Spleen (tissue), 11 donors: Measurements from ENCODE around the gene MTG2. TPM values are rescaled to one million over a fixed set of nuclear protein-coding genes. Genes with fewer than 3 reads are reported as not detected.

ENCODE experiments used
- DNase-seq: peaks from one replicate; pipeline ENCODE4 v3.0.0-alpha.2; 2020
- H3K27ac ChIP-seq, 8 donors: fragments of 200-600 bp; sonication (generic) in 7 of 8; 1 replicate in 4 of 8; 2 replicates in 4 of 8; pipeline versions ENCODE4 v1.5.0 to v1.8.0; 2016 to 2021; ENCODE audit warnings: inconsistent platforms in 4 of 8, mild to moderate bottlenecking in 4 of 8, moderate library complexity in 1 of 8
- H3K27me3 ChIP-seq, 7 donors: fragments of 200-600 bp; sonication (generic) in 6 of 7; replicated peaks in 1 of 7; 1 replicate in 4 of 7; 2 replicates in 3 of 7; pipeline versions ENCODE4 v1.5.0 to v1.8.0; 2016 to 2021; ENCODE audit warnings: inconsistent platforms in 3 of 7, mild to moderate bottlenecking in 1 of 7
- H3K36me3 ChIP-seq, 6 donors: fragments of 200-600 bp; sonication (generic) in 5 of 6; 1 replicate in 4 of 6; 2 replicates in 2 of 6; pipeline versions ENCODE4 v1.5.0 to v1.8.0; 2016 to 2021; ENCODE audit warnings: inconsistent platforms in 2 of 6
- H3K4me1 ChIP-seq, 6 donors: fragments of 200-600 bp; sonication (generic) in 5 of 6; 1 replicate in 3 of 6; 2 replicates in 3 of 6; pipeline versions ENCODE4 v1.5.0 to v1.8.0; 2016 to 2021; ENCODE audit warnings: inconsistent platforms in 3 of 6
- H3K4me3 ChIP-seq, 8 donors: fragments of 200-600 bp; sonication (generic) in 7 of 8; 1 replicate in 4 of 8; 2 replicates in 4 of 8; pipeline versions ENCODE4 v1.5.0 to v1.8.0; 2016 to 2021; ENCODE audit warnings: inconsistent platforms in 4 of 8, mild to moderate bottlenecking in 4 of 8, moderate library complexity in 2 of 8
- H3K9me3 ChIP-seq, 8 donors: fragments of 200-600 bp; sonication (generic) in 7 of 8; 1 replicate in 4 of 8; 2 replicates in 4 of 8; pipeline versions ENCODE4 v1.5.0 to v1.8.0; 2016 to 2021; ENCODE audit warnings: inconsistent platforms in 4 of 8
- POLR2A ChIP-seq, 3 donors: fragments of 450-650 bp; IDR thresholded peaks; one replicate each; pipeline ENCODE4 v1.5.1; 2017; ENCODE audit warnings: antibody characterized with exemption in 3 of 3, mild to moderate bottlenecking in 1 of 3
- POLR2AphosphoS5 ChIP-seq, 3 donors: sonication (generic); formaldehyde crosslinking; IDR thresholded peaks; one replicate each; pipeline ENCODE4 v1.5.1; 2017; ENCODE audit warnings: antibody characterized with exemption in 3 of 3
- WGBS, 5 donors: extraction: QIAGEN DNeasy Blood & Tissue Kit in 3 of 5; methylation state at CpG; one replicate each; pipeline versions ENCODE4 v1.1.5 to v1.1.7; 2013 to 2018; 5-methylcytosine and 5-hydroxymethylcytosine counted together
- intact Hi-C: fragments of 100-400 bp; cut with DNase I; formaldehyde crosslinking; loops from one replicate; pipeline ENCODE4 v1.15.0; 2023; ENCODE audit warnings: low total_unique reads
- polyA plus RNA-seq, 3 donors: library from polyadenylated mRNA; stranded (reverse); fragments of 200-250 nt; gene quantifications; one replicate each; pipeline ENCODE4 v1.2.1, GENCODE V29; 2013
- total RNA-seq, 7 donors: library from RNA; depleted of rRNA in 3 of 7; stranded (reverse); fragments of >200 nt in 3 of 7; fragmentation: NEBNext Ultra II Directional in 4 of 7; extraction: Animal tissue kit (Norgen Biotek cat#: 25700) in 4 of 7; gene quantifications; one replicate each; pipeline versions ENCODE4 v1.1.0 to v1.2.1, GENCODE V29; 2016 to 2021
- TF ChIP-seq, protein P1 (sequence below), 11 experiments: fragments of 200-600 bp in 7 of 11; fragments of 450-650 bp in 4 of 11; sonication (generic) in 4 of 11; IDR thresholded peaks in 8 of 11; conservative IDR thresholded peaks in 3 of 11; 1 replicate in 7 of 11; 2 replicates in 4 of 11; pipeline versions ENCODE4 v1.4.0 to v1.8.0; 2016 to 2021; ENCODE audit warnings: antibody characterized with exemption in 11 of 11, inconsistent platforms in 4 of 11, mild to moderate bottlenecking in 1 of 11
- donor health status: healthy with polysubstance abuse.
- donor health status: DM: no; HTN: no; CAD: no; lungs with moderate emphysema.
- donor health status: DM: no; HTN: no; CAD: no.
- donor health status: Bipolar disorder and iron deficiency.
- donor health status: healthy.
- donor health status: DM: no; HTN: no; CAD: no.
- donor health status: DM: yes; HTN: yes; CAD: no.

The MTG2 gene
- total and polyA plus RNA-seq, 10 donors: 22.6 to 41.3 (median 37.6) TPM

DNA sequence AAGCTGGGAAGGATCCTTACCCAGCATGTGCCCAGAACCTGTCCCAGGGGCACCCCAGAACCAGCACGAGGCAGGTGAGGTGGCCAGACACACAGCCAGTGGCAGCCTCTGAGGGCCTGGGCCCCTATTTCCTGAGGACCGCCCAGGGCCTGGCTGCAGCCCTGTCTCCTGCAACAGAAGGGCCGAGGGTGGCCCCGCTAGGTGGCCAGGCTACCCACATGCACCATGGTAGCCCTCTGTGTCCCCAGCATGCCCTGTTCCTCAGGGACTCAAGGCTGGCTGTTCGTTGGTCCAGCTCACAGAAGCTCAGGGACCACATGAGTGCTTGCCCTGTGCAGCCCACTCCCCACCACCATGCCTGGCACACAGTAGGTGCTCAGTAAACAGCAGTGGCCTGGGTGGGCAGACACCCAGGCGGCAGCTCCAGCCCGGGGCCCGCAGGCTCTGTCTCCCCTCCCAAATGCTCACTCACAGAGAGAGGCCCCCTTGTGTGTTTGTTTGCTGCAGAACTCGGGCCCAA is 29.0 kb downstream of the MTG2 start:
- H3K27ac ChIP-seq: no peak overlapping the region
- H3K27me3 ChIP-seq: peaks cover 0 to 73% (median 59%) of the 10 kb centered on the region in 7 donors
- no peaks in the 10 kb centered on the region for H3K4me1 ChIP-seq
- no peaks in the 10 kb centered on the region for H3K9me3 ChIP-seq
- no peak for TF ChIP-seq POLR2A (IDR thresholded peaks at IDR 0.05)
- TF ChIP-seq, protein P1, sequence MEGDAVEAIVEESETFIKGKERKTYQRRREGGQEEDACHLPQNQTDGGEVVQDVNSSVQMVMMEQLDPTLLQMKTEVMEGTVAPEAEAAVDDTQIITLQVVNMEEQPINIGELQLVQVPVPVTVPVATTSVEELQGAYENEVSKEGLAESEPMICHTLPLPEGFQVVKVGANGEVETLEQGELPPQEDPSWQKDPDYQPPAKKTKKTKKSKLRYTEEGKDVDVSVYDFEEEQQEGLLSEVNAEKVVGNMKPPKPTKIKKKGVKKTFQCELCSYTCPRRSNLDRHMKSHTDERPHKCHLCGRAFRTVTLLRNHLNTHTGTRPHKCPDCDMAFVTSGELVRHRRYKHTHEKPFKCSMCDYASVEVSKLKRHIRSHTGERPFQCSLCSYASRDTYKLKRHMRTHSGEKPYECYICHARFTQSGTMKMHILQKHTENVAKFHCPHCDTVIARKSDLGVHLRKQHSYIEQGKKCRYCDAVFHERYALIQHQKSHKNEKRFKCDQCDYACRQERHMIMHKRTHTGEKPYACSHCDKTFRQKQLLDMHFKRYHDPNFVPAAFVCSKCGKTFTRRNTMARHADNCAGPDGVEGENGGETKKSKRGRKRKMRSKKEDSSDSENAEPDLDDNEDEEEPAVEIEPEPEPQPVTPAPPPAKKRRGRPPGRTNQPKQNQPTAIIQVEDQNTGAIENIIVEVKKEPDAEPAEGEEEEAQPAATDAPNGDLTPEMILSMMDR (IDR thresholded peaks at IDR 0.05 in 8 of 11, conservative IDR thresholded peaks at IDR 0.05 in 3 of 11): no peak
- no peak for TF ChIP-seq POLR2AphosphoS5 (IDR thresholded peaks at IDR 0.05)
- WGBS, 5 donors: 59 to 76% (median 74%) methylated on average over 4 to 9 of the region's 9 CpGs
- H3K4me3 ChIP-seq: no peak overlapping the region
- intact Hi-C loops: no loop called here
- DNase-seq: no peak
- H3K36me3 ChIP-seq: peaks cover 0 to 8% (median 0%) of the 10 kb centered on the region in 6 donors

DNA sequence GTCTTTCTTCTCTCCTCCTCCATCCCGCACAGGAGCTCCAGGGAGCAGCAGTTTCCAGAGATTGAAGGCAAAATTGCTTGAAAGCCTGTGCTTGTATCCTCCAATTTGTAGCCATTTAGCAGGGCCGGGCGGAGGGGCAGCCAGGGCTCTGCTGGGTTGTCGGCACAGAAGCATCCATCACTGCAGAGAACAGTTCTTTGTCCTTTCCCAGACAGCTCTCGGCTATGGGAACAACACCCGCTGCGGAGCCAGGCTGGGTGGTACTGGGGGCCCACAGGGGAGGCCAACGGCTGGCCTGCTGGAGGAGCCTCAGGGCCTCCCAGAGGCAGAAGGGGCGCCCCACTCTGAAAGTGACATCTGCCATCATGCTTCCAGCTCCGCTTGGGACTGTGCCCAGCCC is 29.5 kb downstream of the MTG2 start:
- DNase-seq: no peak
- no peak for TF ChIP-seq POLR2AphosphoS5 (IDR thresholded peaks at IDR 0.05)
- TF ChIP-seq, protein P1 (IDR thresholded peaks at IDR 0.05 in 8 of 11, conservative IDR thresholded peaks at IDR 0.05 in 3 of 11): no peak
- no peak for TF ChIP-seq POLR2A (IDR thresholded peaks at IDR 0.05)
- Histone ChIP-seq H3K9me3 (no peaks in the 10 kb centered on the region), H3K4me3 (no peak overlapping the region), H3K4me1 (no peaks in the 10 kb centered on the region), H3K36me3 (peaks cover 0 to 5% (median 0%) of the 10 kb centered on the region in 6 donors), H3K27me3 (peaks cover 0 to 78% (median 63%) of the 10 kb centered on the region in 7 donors), H3K27ac (no peak overlapping the region)
- WGBS, 5 donors: 41 to 68% (median 45%) methylated on average over 8 to 10 of the region's 10 CpGs
- intact Hi-C loops: no loop called here

DNA sequence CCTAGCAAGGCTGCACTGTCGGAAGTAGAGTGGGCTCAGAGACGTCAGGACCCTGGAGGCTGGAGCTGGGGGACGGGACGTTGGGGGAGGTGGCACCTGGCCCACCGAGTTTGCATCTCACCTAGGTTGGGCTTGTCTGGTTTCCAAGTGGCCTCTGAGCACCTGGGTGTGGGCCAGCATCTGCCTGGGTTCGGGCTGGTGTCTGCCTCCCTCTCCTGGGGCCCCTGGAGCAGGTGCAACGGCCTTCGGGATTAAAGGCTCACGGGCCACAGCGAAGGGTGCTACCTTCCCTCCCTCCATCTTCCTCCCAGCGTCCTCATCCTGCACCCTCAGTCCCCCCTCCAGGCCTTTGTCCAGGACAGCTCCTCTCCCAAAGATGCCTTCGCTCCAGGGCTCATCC is 31.2 kb downstream of the MTG2 start:
- Histone ChIP-seq H3K27ac (no peak overlapping the region), H3K9me3 (no peaks in the 10 kb centered on the region), H3K4me1 (peaks cover 0 to 5% (median 2%) of the 10 kb centered on the region in 6 donors), H3K4me3 (no peak overlapping the region), H3K36me3 (no peaks in the 10 kb centered on the region), H3K27me3 (peaks cover 7 to 90% (median 81%) of the 10 kb centered on the region in 7 donors)
- whole genome bisulfite sequencing, 5 donors: 44 to 68% (median 61%) methylated on average over 11 to 12 of the region's 12 CpGs
- TF ChIP-seq POLR2AphosphoS5 (IDR thresholded peaks at IDR 0.05) (no peak), POLR2A (IDR thresholded peaks at IDR 0.05) (no peak)
- TF ChIP-seq, protein P1 (IDR thresholded peaks at IDR 0.05 in 8 of 11, conservative IDR thresholded peaks at IDR 0.05 in 3 of 11): no peak
- DNase-seq: no peak
- intact Hi-C loops: no loop called here

DNA sequence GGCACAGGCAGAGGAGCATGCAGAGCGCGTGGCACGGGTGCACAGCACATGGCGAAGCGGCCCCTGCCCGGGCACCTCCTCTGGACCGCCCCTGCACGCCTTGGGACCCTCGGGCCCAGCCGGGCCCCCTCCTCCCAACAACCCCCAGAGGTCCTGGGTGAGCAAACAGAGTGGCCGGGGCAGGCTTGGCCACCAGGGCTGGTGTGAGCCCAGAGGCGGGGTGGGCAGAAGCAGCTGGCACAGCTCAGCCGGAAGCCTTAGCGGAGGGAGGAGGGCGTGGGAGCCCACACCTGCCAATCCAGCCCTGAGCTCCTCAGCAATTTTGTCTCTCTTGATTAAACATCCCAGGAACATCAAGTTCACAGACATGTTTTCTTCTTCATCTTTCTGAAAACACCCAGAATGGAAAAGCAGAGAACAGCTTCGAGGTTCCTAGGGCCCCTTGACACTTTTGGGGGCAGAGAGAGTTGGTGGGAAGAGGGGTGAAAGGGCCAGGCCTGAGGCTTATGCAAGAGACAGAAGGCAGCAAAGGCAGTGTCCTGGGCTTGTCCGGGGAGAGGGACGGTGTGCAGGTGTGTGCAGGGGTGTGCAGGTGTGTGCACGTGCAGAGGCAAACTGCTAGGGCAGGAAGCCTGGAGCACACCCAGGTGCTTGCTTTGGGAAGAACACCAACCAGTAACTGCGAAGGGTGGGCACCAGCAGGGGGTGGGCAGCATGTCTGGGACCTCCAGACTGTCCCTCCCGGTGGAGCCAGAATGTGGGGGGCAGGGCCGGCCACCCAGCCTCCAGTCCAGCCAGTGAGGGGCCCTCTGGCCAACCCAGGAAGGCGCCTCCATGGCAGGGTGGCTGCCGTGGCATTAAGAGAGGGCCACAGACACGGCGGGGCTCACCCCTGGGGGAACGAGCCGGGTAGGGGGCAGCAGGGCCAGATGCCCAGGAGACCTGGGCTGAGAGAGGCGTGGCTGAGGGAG is 32.5 kb downstream of the MTG2 start:
- peaks cover under 1 to 15% (median 9%) of the 10 kb centered on the region in 6 donors for H3K4me1 ChIP-seq
- no peak for DNase-seq
- H3K27me3 ChIP-seq: peaks cover 8 to 91% (median 79%) of the 10 kb centered on the region in 7 donors
- intact Hi-C loops: no loop called here
- H3K36me3 ChIP-seq: no peaks in the 10 kb centered on the region
- TF ChIP-seq POLR2A (IDR thresholded peaks at IDR 0.05): no peak
- no peak for TF ChIP-seq POLR2AphosphoS5 (IDR thresholded peaks at IDR 0.05)
- TF ChIP-seq, protein P1 (IDR thresholded peaks at IDR 0.05 in 8 of 11, conservative IDR thresholded peaks at IDR 0.05 in 3 of 11): no peak
- WGBS, 5 donors: 79 to 87% (median 80%) methylated on average over 14 to 29 of the region's 29 CpGs
- no peak overlapping the region for H3K27ac ChIP-seq
- no peaks in the 10 kb centered on the region for H3K9me3 ChIP-seq
- H3K4me3 ChIP-seq: no peak overlapping the region
